GM23338 (cell line): ENCODE results near the gene MMP13.

Experiments used
- CREB1 ChIP-seq: fragments of 250-450 bp; sonication (Bioruptor Pico); IDR thresholded peaks from 2 replicates; pipeline ENCODE4 v1.5.0; 2020; ENCODE audit warnings: low read depth, mild to moderate bottlenecking, moderate library complexity
- EZH2 ChIP-seq: fragments of 200-600 bp; sonication (generic); IDR thresholded peaks from one replicate; pipeline ENCODE4 v1.8.0; 2017; ENCODE audit warnings: antibody characterized with exemption, mild to moderate bottlenecking, low read depth; ENCODE audit not compliant: unreplicated experiment
- EZH2phosphoT487 ChIP-seq: fragments of 200-600 bp; sonication (generic); IDR thresholded peaks from one replicate; pipeline ENCODE4 v1.8.1; 2018; ENCODE audit warnings: antibody characterized with exemption; ENCODE audit not compliant: unreplicated experiment
- NANOG ChIP-seq: IDR thresholded peaks from 2 replicates; pipeline ENCODE4 v1.6.1; 2016; ENCODE audit warnings: antibody characterized with exemption, borderline replicate concordance
- POLR2AphosphoS5 ChIP-seq: IDR thresholded peaks from 2 replicates; pipeline ENCODE4 v1.6.1; 2016; ENCODE audit warnings: antibody characterized with exemption, low read depth
- TF ChIP-seq, protein P1 (sequence below), 2 experiments: fragments of 200-600 bp in 1 of 2; sonication (generic) in 1 of 2; conservative IDR thresholded peaks; 2 replicates each; pipeline versions ENCODE4 v1.5.1 to v1.6.1; 2016 to 2017; ENCODE audit warnings: antibody characterized with exemption in 2 of 2, low read depth in 2 of 2, mild to moderate bottlenecking in 2 of 2, moderate library complexity in 1 of 2
- TF ChIP-seq, protein P2 (sequence below): IDR thresholded peaks from 2 replicates; pipeline ENCODE4 v1.6.1; 2016; ENCODE audit warnings: antibody characterized with exemption
- TF ChIP-seq, protein P3 (sequence below): fragments of 250-450 bp; sonication (Bioruptor Pico); IDR thresholded peaks from 2 replicates; pipeline ENCODE4 v1.5.0; 2020; ENCODE audit warnings: mild to moderate bottlenecking, moderate library complexity
- TF ChIP-seq, protein P4 (sequence below): IDR thresholded peaks from one replicate; pipeline ENCODE4 v1.6.1; 2018; ENCODE audit warnings: antibody characterized with exemption; ENCODE audit not compliant: unreplicated experiment

DNA sequence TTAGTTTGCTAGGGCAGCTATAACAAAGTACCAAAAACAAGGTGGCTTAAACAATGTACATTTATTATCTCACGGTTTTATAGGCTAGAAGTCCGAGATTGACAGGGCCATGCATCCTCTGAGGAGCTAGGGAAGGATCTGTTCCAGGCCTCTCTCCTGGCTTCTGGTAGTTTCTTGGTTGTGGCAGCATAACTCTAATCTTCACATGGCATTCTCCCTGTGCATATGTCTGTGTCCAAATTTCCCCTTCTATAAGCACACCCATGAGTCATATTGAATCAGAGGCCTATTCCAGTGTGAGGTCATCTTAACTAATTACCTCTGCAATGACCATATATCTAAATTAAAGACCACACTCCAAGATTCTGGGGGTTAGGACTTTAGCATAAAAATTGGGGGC lies 31.3 kb upstream of the MMP13 start:
- TF ChIP-seq EZH2 = no peak
- TF ChIP-seq, protein P1, sequence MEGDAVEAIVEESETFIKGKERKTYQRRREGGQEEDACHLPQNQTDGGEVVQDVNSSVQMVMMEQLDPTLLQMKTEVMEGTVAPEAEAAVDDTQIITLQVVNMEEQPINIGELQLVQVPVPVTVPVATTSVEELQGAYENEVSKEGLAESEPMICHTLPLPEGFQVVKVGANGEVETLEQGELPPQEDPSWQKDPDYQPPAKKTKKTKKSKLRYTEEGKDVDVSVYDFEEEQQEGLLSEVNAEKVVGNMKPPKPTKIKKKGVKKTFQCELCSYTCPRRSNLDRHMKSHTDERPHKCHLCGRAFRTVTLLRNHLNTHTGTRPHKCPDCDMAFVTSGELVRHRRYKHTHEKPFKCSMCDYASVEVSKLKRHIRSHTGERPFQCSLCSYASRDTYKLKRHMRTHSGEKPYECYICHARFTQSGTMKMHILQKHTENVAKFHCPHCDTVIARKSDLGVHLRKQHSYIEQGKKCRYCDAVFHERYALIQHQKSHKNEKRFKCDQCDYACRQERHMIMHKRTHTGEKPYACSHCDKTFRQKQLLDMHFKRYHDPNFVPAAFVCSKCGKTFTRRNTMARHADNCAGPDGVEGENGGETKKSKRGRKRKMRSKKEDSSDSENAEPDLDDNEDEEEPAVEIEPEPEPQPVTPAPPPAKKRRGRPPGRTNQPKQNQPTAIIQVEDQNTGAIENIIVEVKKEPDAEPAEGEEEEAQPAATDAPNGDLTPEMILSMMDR (conservative IDR thresholded peaks at IDR 0.05; ENCODE audit: low read depth in 2 of 2) = no peak
- no peak for TF ChIP-seq POLR2AphosphoS5
- TF ChIP-seq NANOG = no peak
- TF ChIP-seq EZH2phosphoT487 = no peak
- no peak for TF ChIP-seq CREB1 (CRISPR knock-in tag)
- TF ChIP-seq, protein P2, sequence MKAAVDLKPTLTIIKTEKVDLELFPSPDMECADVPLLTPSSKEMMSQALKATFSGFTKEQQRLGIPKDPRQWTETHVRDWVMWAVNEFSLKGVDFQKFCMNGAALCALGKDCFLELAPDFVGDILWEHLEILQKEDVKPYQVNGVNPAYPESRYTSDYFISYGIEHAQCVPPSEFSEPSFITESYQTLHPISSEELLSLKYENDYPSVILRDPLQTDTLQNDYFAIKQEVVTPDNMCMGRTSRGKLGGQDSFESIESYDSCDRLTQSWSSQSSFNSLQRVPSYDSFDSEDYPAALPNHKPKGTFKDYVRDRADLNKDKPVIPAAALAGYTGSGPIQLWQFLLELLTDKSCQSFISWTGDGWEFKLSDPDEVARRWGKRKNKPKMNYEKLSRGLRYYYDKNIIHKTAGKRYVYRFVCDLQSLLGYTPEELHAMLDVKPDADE = no peak
- TF ChIP-seq, protein P3, sequence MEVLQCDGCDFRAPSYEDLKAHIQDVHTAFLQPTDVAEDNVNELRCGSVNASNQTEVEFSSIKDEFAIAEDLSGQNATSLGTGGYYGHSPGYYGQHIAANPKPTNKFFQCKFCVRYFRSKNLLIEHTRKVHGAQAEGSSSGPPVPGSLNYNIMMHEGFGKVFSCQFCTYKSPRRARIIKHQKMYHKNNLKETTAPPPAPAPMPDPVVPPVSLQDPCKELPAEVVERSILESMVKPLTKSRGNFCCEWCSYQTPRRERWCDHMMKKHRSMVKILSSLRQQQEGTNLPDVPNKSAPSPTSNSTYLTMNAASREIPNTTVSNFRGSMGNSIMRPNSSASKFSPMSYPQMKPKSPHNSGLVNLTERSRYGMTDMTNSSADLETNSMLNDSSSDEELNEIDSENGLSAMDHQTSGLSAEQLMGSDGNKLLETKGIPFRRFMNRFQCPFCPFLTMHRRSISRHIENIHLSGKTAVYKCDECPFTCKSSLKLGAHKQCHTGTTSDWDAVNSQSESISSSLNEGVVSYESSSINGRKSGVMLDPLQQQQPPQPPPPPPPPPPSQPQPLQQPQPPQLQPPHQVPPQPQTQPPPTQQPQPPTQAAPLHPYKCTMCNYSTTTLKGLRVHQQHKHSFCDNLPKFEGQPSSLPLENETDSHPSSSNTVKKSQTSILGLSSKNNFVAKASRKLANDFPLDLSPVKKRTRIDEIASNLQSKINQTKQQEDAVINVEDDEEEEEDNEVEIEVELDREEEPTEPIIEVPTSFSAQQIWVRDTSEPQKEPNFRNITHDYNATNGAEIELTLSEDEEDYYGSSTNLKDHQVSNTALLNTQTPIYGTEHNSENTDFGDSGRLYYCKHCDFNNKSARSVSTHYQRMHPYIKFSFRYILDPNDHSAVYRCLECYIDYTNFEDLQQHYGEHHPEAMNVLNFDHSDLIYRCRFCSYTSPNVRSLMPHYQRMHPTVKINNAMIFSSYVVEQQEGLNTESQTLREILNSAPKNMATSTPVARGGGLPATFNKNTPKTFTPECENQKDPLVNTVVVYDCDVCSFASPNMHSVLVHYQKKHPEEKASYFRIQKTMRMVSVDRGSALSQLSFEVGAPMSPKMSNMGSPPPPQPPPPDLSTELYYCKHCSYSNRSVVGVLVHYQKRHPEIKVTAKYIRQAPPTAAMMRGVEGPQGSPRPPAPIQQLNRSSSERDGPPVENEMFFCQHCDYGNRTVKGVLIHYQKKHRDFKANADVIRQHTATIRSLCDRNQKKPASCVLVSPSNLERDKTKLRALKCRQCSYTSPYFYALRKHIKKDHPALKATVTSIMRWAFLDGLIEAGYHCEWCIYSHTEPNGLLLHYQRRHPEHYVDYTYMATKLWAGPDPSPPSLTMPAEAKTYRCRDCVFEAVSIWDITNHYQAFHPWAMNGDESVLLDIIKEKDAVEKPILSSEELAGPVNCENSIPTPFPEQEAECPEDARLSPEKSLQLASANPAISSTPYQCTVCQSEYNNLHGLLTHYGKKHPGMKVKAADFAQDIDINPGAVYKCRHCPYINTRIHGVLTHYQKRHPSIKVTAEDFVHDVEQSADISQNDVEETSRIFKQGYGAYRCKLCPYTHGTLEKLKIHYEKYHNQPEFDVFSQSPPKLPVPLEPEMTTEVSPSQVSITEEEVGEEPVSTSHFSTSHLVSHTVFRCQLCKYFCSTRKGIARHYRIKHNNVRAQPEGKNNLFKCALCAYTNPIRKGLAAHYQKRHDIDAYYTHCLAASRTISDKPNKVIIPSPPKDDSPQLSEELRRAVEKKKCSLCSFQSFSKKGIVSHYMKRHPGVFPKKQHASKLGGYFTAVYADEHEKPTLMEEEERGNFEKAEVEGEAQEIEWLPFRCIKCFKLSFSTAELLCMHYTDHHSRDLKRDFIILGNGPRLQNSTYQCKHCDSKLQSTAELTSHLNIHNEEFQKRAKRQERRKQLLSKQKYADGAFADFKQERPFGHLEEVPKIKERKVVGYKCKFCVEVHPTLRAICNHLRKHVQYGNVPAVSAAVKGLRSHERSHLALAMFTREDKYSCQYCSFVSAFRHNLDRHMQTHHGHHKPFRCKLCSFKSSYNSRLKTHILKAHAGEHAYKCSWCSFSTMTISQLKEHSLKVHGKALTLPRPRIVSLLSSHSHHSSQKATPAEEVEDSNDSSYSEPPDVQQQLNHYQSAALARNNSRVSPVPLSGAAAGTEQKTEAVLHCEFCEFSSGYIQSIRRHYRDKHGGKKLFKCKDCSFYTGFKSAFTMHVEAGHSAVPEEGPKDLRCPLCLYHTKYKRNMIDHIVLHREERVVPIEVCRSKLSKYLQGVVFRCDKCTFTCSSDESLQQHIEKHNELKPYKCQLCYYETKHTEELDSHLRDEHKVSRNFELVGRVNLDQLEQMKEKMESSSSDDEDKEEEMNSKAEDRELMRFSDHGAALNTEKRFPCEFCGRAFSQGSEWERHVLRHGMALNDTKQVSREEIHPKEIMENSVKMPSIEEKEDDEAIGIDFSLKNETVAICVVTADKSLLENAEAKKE (CRISPR knock-in tag) = no peak
- TF ChIP-seq, protein P4, sequence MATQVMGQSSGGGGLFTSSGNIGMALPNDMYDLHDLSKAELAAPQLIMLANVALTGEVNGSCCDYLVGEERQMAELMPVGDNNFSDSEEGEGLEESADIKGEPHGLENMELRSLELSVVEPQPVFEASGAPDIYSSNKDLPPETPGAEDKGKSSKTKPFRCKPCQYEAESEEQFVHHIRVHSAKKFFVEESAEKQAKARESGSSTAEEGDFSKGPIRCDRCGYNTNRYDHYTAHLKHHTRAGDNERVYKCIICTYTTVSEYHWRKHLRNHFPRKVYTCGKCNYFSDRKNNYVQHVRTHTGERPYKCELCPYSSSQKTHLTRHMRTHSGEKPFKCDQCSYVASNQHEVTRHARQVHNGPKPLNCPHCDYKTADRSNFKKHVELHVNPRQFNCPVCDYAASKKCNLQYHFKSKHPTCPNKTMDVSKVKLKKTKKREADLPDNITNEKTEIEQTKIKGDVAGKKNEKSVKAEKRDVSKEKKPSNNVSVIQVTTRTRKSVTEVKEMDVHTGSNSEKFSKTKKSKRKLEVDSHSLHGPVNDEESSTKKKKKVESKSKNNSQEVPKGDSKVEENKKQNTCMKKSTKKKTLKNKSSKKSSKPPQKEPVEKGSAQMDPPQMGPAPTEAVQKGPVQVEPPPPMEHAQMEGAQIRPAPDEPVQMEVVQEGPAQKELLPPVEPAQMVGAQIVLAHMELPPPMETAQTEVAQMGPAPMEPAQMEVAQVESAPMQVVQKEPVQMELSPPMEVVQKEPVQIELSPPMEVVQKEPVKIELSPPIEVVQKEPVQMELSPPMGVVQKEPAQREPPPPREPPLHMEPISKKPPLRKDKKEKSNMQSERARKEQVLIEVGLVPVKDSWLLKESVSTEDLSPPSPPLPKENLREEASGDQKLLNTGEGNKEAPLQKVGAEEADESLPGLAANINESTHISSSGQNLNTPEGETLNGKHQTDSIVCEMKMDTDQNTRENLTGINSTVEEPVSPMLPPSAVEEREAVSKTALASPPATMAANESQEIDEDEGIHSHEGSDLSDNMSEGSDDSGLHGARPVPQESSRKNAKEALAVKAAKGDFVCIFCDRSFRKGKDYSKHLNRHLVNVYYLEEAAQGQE = no peak
